HepG2 (cell line): ENCODE results near the gene VRK2. TPM values are rescaled to one million over a fixed set of nuclear protein-coding genes. Genes with fewer than 3 reads are reported as not detected.

Experiments used
- ATAC-seq: fragments of 200-7000 bp; cut with Tn5 transposase; 3 replicates; pipeline ENCODE4 v1.9.1; 2020; ENCODE audit warnings: mild to moderate bottlenecking, moderate library complexity
- BruUV-seq: library from RNA; stranded (reverse); fragments of 400-500 nt; replicated peaks from 2 replicates; lab custom pipeline; 2021; lab: Mats Ljungman, UMichigan
- CTCF ChIA-PET: fragments of 300-600 bp; formaldehyde crosslinking; extraction: SDS; loops from one replicate; lab custom pipeline; 2021; ENCODE audit warnings: low total read pairs, inconsistent platforms, low intra/inter-chr PET ratio; lab: Yijun Ruan, JAX
- POLR2A ChIA-PET: fragments of 350-600 bp; sonication (Branson Sonifier 250); formaldehyde crosslinking; loops from one replicate; lab custom pipeline; 2020; ENCODE audit warnings: antibody characterized with exemption, inconsistent platforms; lab: Yijun Ruan, JAX
- DNase-seq: peaks from one replicate; pipeline ENCODE4 v3.0.0-alpha.2; 2015; ENCODE audit warnings: low spot score
- FAIRE-seq: peaks from 3 replicates; lab custom pipeline; 2011; peaks lifted over from hg19 to GRCh38; lab: Jason Lieb, UNC
- H2AFZ ChIP-seq: one replicate; pipeline ENCODE4 v1.6.1; 2011; ENCODE audit warnings: low read length, inconsistent platforms
- H3K27ac ChIP-seq: fragments of 300-600 bp; 3 replicates; pipeline ENCODE4 v1.8.0; 2011; ENCODE audit warnings: mixed run types, mild to moderate bottlenecking, mixed read lengths, low read length, inconsistent platforms; ENCODE audit not compliant: insufficient read depth; ENCODE audit errors: extremely low read length
- H3K27me3 ChIP-seq, 2 experiments: fragments of 200-600 bp in 1 of 2; 2 replicates in 1 of 2; 3 replicates in 1 of 2; pipeline versions ENCODE4 v1.6.0 to v1.8.0; 2011; ENCODE audit warnings: low read length in 2 of 2, mild to moderate bottlenecking in 2 of 2, moderate library complexity in 2 of 2, inconsistent platforms in 1 of 2; ENCODE audit not compliant: insufficient read depth in 2 of 2, control insufficient read depth in 1 of 2
- H3K36me3 ChIP-seq, 2 experiments: fragments of 200-600 bp in 1 of 2; replicated peaks in 1 of 2; 2 replicates in 1 of 2; 3 replicates in 1 of 2; pipeline versions ENCODE4 v1.5.1 to v1.8.0; 2011; ENCODE audit warnings: low read length in 2 of 2, inconsistent platforms in 1 of 2; ENCODE audit not compliant: insufficient read depth in 2 of 2, control insufficient read depth in 1 of 2
- H3K4me1 ChIP-seq: 2 replicates; pipeline ENCODE4 v1.5.1; 2012; ENCODE audit warnings: low read length, inconsistent platforms; ENCODE audit not compliant: insufficient read depth
- H3K4me2 ChIP-seq: 2 replicates; pipeline ENCODE4 v1.6.0; 2011; ENCODE audit warnings: low read depth, low read length, inconsistent platforms
- H3K4me3 ChIP-seq, 3 experiments: fragments of 200-600 bp in 1 of 3; sonication (generic), shearing (Covaris generic) in 1 of 3; replicated peaks in 1 of 3; 2 replicates each; pipeline ENCODE4 v1.5.1; 2011 to 2016; ENCODE audit warnings: low read length in 3 of 3, inconsistent platforms in 2 of 3, low read depth in 2 of 3, mild to moderate bottlenecking in 2 of 3, control low read depth in 1 of 3, mixed read lengths in 1 of 3; ENCODE audit not compliant: insufficient read depth in 1 of 3
- H3K79me2 ChIP-seq: one replicate; pipeline ENCODE4 v1.6.1; 2011; ENCODE audit warnings: low read length, inconsistent platforms; ENCODE audit not compliant: insufficient read depth
- H3K9ac ChIP-seq: 2 replicates; pipeline ENCODE4 v1.6.0; 2011; ENCODE audit warnings: mild to moderate bottlenecking, low read depth, low read length, inconsistent platforms; ENCODE audit not compliant: insufficient read depth
- H3K9me3 ChIP-seq: 2 replicates; pipeline ENCODE4 v1.5.1; 2012; ENCODE audit warnings: mild to moderate bottlenecking, low read length
- H4K20me1 ChIP-seq: 2 replicates; pipeline ENCODE4 v1.6.0; 2011; ENCODE audit warnings: inconsistent platforms, mild to moderate bottlenecking, low read length, moderate library complexity; ENCODE audit not compliant: insufficient read depth
- FOSL2 ChIP-seq: sonication (generic); formaldehyde crosslinking; IDR thresholded peaks from 2 replicates; pipeline ENCODE4 v1.4.0; 2020; ENCODE audit warnings: missing genetic modification reagents
- KAT8 ChIP-seq: IDR thresholded peaks from 2 replicates; pipeline ENCODE4 v1.6.1; 2016; ENCODE audit warnings: missing genetic modification reagents, missing compliant biosample characterization
- SATB2 ChIP-seq: sonication (generic); formaldehyde crosslinking; IDR thresholded peaks from 2 replicates; pipeline ENCODE4 v1.5.0; 2020; ENCODE audit warnings: missing genetic modification reagents
- ZNF432 ChIP-seq: sonication (generic); formaldehyde crosslinking; IDR thresholded peaks from 2 replicates; pipeline ENCODE4 v1.5.0; 2020; ENCODE audit warnings: missing genetic modification reagents, mild to moderate bottlenecking, borderline replicate concordance
- ZNF563 ChIP-seq: sonication (generic); formaldehyde crosslinking; IDR thresholded peaks from 2 replicates; pipeline ENCODE4 v1.8.0; 2022; ENCODE audit warnings: mild to moderate bottlenecking, moderate library complexity, missing genetic modification reagents
- WGBS: methylation state at CpG from one replicate; pipeline ENCODE4 v1.1.6; 2017; ENCODE audit warnings: low lambda C conversion rate; 5-methylcytosine and 5-hydroxymethylcytosine counted together
- in situ Hi-C: cut with HindIII; loops from 2 replicates; pipeline ENCODE4 v1.10.0; 2017; ENCODE audit warnings: low pct_unique_long_range_greater_than_20kb; ENCODE audit not compliant: extremely low pct_ligation_motif_present
- intact Hi-C: fragments of 100-400 bp; cut with micrococcal nuclease; formaldehyde crosslinking; loops from one replicate; pipeline ENCODE4 v1.10.0; 2022; ENCODE audit not compliant: unreplicated experiment
- polyA plus RNA-seq, 8 experiments: library from polyadenylated mRNA; depleted of rRNA in 3 of 8; stranded (reverse) in 7 of 8; unstranded in 1 of 8; fragments of >200 nt; fragmentation: Illumina TruSeq in 4 of 8; extraction: Trizol in 4 of 8; gene quantifications; 2 replicates each; pipeline versions ENCODE4 v1.2.1 to v1.2.3, GENCODE V29; 2011 to 2016; ENCODE audit warnings: low read depth in 4 of 8, missing spikeins in 1 of 8, mixed read lengths in 1 of 8; ENCODE audit not compliant: insufficient read depth in 1 of 8
- total RNA-seq, 5 experiments: library from RNA; depleted of rRNA; stranded (reverse); fragments of >200 nt; fragmentation: Illumina TruSeq; extraction: Trizol; gene quantifications; 2 replicates each; pipeline ENCODE4 v1.2.3, GENCODE V29; 2016; ENCODE audit warnings: low read depth in 1 of 5
- TF ChIP-seq, protein P1 (sequence below): sonication (generic); formaldehyde crosslinking; IDR thresholded peaks from 2 replicates; pipeline ENCODE4 v1.9.0; 2021; ENCODE audit warnings: missing genetic modification reagents, mild to moderate bottlenecking, borderline replicate concordance
- TF ChIP-seq, protein P2 (sequence below): sonication (generic); formaldehyde crosslinking; IDR thresholded peaks from 2 replicates; pipeline ENCODE4 v1.8.0; 2022; ENCODE audit warnings: missing genetic modification reagents, mild to moderate bottlenecking, moderate library complexity, borderline replicate concordance

VRK2 gene
- total and polyA plus RNA-seq, 2 of the 13 experiments (the other 11 are each of a cell fraction or from before 2014, with no cell fraction given), result 13.3 to 29.1 TPM

DNA sequence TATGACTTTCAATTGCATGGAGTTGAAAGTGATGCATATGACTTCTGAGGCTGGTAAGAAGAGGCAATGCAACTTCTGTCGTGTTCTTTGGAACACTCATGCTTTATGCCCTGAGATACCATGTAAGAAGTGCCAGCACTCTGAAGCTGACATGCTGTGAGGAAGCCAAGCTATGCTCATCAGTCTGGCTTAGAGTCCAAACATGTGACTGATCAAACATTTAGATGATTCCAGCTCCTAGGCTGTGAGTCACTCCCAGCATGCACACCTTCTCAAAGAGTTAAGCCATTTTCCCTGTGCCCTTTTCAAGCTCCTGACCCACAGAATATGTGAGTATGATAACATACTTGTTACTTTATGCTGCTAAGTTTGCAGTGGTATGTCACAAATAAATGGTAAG, 15.8 kb upstream of the VRK2 start:
- no peak overlapping the region for H3K27ac ChIP-seq
- no peak overlapping the region for H2AFZ ChIP-seq
- TF ChIP-seq SATB2 (CRISPR knock-in tag) (no peak), FOSL2 (peak; percentile 53), KAT8 (CRISPR knock-in tag) (no peak), ZNF563 (CRISPR knock-in tag) (no peak), ZNF432 (CRISPR knock-in tag) (no peak)
- TF ChIP-seq, protein P1, sequence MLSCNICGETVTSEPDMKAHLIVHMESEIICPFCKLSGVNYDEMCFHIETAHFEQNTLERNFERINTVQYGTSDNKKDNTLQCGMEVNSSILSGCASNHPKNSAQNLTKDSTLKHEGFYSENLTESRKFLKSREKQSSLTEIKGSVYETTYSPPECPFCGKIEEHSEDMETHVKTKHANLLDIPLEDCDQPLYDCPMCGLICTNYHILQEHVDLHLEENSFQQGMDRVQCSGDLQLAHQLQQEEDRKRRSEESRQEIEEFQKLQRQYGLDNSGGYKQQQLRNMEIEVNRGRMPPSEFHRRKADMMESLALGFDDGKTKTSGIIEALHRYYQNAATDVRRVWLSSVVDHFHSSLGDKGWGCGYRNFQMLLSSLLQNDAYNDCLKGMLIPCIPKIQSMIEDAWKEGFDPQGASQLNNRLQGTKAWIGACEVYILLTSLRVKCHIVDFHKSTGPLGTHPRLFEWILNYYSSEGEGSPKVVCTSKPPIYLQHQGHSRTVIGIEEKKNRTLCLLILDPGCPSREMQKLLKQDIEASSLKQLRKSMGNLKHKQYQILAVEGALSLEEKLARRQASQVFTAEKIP, result no peak
- TF ChIP-seq, protein P2, sequence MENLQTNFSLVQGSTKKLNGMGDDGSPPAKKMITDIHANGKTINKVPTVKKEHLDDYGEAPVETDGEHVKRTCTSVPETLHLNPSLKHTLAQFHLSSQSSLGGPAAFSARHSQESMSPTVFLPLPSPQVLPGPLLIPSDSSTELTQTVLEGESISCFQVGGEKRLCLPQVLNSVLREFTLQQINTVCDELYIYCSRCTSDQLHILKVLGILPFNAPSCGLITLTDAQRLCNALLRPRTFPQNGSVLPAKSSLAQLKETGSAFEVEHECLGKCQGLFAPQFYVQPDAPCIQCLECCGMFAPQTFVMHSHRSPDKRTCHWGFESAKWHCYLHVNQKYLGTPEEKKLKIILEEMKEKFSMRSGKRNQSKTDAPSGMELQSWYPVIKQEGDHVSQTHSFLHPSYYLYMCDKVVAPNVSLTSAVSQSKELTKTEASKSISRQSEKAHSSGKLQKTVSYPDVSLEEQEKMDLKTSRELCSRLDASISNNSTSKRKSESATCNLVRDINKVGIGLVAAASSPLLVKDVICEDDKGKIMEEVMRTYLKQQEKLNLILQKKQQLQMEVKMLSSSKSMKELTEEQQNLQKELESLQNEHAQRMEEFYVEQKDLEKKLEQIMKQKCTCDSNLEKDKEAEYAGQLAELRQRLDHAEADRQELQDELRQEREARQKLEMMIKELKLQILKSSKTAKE (CRISPR knock-in tag), result no peak
- no TSS peak for BruUV-seq
- H3K36me3 ChIP-seq, result no peaks in the 10 kb centered on the region
- ChIA-PET CTCF (no interaction called here), POLR2A (interaction anchor here (1.8 kb wide), 1 partner anchor 15 kb away, joined by 5 read pairs; no protein-coding TSS in a partner anchor)
- in situ Hi-C loops (no loop called here), intact Hi-C loops (no loop called here)
- no peak overlapping the region for H3K9ac ChIP-seq
- DNase-seq (peak; percentile 21), FAIRE-seq (no peak), ATAC-seq (peak; percentile 71)
- no peaks in the 10 kb centered on the region for H3K9me3 ChIP-seq
- no peaks in the 10 kb centered on the region for H3K27me3 ChIP-seq
- H3K4me1 ChIP-seq, result no peaks in the 10 kb centered on the region
- 10% methylated on average over 1 of the region's 1 CpG for WGBS
- no peak overlapping the region for H3K4me2 ChIP-seq
- no peaks in the 10 kb centered on the region for H3K79me2 ChIP-seq
- H4K20me1 ChIP-seq, result no peaks in the 10 kb centered on the region
- no peak overlapping the region for H3K4me3 ChIP-seq
